Epithelial cell of esophagus (primary cell): ENCODE data around the gene FNDC3B.

Experiments used
- DNase-seq: peaks from one replicate; pipeline ENCODE4 v3.0.0; 2010; ENCODE audit warnings: low read depth
- H3K4me3 ChIP-seq: 2 replicates; pipeline ENCODE4 v1.5.1; 2011; ENCODE audit warnings: mild to moderate bottlenecking, low read length, control low read depth
- TF ChIP-seq, protein P1 (sequence below): IDR thresholded peaks from 2 replicates; pipeline ENCODE4 v1.5.1; 2011; ENCODE audit warnings: low read depth, mild to moderate bottlenecking, low read length, control low read depth, inconsistent platforms; ENCODE audit not compliant: insufficient read depth; ENCODE audit errors: missing control alignments

FNDC3B gene

GRCh38 chr3:172046268-172046915, 7.0 kb downstream of the FNDC3B start:
- H3K4me3 ChIP-seq = no peak overlapping the region
- TF ChIP-seq, protein P1, sequence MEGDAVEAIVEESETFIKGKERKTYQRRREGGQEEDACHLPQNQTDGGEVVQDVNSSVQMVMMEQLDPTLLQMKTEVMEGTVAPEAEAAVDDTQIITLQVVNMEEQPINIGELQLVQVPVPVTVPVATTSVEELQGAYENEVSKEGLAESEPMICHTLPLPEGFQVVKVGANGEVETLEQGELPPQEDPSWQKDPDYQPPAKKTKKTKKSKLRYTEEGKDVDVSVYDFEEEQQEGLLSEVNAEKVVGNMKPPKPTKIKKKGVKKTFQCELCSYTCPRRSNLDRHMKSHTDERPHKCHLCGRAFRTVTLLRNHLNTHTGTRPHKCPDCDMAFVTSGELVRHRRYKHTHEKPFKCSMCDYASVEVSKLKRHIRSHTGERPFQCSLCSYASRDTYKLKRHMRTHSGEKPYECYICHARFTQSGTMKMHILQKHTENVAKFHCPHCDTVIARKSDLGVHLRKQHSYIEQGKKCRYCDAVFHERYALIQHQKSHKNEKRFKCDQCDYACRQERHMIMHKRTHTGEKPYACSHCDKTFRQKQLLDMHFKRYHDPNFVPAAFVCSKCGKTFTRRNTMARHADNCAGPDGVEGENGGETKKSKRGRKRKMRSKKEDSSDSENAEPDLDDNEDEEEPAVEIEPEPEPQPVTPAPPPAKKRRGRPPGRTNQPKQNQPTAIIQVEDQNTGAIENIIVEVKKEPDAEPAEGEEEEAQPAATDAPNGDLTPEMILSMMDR = no peak
- DNase-seq = no peak

GRCh38 chr3:172047567-172048115, 8.3 kb downstream of the FNDC3B start:
- no peak for DNase-seq
- TF ChIP-seq, protein P1 = no peak
- H3K4me3 ChIP-seq = no peak overlapping the region

GRCh38 chr3:172048599-172048998, 9.2 kb downstream of the FNDC3B start:
- no peak for DNase-seq
- TF ChIP-seq, protein P1 = no peak
- H3K4me3 ChIP-seq = no peak overlapping the region

- TF ChIP-seq, protein P1 = no peak
- DNase-seq = no peak
- H3K4me3 ChIP-seq = no peak overlapping the region
Observed at GRCh38 chr3:172051310-172051956, 12.1 kb downstream of the FNDC3B start.

DNA sequence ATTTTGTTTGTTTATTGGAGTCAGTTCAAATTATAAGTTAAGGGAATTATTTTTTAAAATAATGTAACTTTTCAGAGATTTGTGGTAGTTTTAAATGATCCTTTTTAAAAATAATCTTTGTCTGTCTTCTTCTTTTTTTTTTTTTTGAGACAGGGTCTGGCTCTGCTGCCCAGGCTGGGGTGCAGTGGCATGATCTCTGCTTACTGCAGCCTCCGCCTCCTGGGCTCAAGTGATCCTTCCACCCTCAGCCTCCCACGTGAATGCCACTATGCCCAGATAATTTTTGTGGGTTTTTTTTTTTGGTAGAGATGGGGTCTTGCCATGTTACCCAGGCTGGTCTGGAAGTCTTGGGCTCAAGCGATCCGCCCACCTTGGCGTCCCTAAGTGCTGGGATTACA, 12.6 kb downstream of the FNDC3B start:
- TF ChIP-seq, protein P1 = no peak
- DNase-seq = no peak
- no peak overlapping the region for H3K4me3 ChIP-seq

DNA sequence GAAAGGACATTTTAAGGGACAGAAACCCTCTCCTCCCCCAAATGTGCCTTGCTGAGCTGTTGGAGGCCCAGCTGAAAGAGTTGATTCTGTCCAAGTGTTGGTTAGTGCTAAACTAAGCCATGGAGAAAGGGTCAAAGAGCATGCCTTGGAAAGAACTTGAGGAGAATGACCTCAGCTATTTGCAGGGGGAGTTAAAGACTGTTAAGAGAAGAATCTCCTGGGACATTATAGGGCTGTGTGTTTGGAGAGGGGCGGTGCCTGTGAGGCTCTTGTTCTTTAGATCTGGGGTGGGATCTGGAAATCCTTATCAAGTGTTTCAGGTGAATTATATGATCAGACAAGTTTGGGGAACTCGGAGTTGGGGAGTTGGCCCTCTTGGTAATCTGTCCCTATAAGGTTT, 13.0 kb downstream of the FNDC3B start:
- H3K4me3 ChIP-seq = no peak overlapping the region
- no peak for DNase-seq
- TF ChIP-seq, protein P1 = no peak

DNA sequence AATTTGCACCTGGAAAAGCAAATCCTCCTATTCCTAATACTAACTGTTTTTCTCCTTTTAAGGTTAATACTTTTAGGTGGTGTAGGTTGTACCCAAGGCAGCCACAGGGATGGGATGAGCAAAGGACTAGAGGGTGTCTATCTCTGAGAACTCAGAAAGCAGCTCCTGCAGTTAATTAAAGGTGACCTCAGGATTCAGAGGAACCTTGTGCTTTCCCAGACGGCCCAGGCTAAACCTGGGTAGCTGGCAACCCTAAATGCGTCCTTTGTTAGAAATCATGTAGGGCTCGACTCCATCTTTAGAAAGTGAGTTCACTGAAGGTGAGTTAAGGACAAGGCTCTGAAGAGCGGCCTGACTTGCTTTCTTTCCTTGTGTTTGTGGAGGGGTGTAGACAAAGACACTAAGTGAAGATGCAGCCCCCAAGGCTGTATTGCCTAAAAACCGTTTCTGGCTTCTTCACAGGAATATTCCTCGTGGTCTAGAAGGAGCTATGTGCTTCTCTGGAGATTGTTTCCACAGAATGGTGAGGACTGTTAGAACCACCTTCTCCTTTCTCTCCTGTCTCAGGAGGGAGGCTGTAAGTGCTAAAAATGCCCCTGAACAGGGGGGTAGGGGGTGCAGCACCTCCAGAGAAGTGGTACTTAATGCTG, 14.9 kb downstream of the FNDC3B start:
- no peak for DNase-seq
- no peak overlapping the region for H3K4me3 ChIP-seq
- TF ChIP-seq, protein P1 = no peak
